Measurements from ENCODE around the gene UBB. TPM values are rescaled to one million over a fixed set of nuclear protein-coding genes. Genes with fewer than 3 reads are reported as not detected.
"Not testable (repeated sequence)": the region's sequence is repeated elsewhere in the genome, so short reads cannot be mapped to it uniquely, and the experiment has no call there.

The UBB gene
- total RNA-seq, 2 donors from 2014 or later: 1,085 to 1,889 TPM

DNA sequence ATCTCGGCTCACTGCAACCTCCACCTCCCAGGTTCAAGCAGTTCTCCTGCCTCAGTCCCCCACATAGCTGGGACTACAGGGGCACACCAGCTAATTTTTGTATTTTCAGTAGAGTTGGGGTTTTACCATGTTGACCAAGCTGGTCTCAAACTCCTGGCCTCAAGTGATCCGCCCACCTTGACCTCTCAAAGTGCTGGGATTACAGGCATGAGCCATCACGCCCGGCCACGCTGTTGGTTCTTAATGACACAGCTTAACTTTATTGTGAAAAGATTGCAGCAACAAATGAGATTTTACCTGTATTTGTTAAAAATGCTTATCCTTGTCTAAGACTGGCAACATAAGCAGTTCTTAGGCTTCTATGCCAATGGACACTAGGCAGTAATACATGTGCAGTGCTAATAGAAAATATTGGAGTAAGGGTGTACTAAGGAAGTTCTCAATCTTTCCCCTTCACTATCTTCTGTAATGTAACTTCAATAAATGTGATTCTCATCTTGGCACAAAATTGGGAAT lies 2.9 kb downstream of the UBB start:
- Mint-ChIP-seq H3K9me3 (no peaks in the 10 kb centered on the region), H3K4me3 (peak overlapping the region; percentile 45), H3K36me3 (peaks cover 22% of the 10 kb centered on the region), H3K27me3 (no peaks in the 10 kb centered on the region), H3K27ac (peak overlapping the region; percentile 59 to 86), H3K4me1 (ENCODE audit: low read depth in 2 of 2) (peaks cover 40 to 52% of the 10 kb centered on the region in 2 donors)
- DNase-seq (ENCODE audit: low spot score) (no peak), ATAC-seq (no peak)

DNA sequence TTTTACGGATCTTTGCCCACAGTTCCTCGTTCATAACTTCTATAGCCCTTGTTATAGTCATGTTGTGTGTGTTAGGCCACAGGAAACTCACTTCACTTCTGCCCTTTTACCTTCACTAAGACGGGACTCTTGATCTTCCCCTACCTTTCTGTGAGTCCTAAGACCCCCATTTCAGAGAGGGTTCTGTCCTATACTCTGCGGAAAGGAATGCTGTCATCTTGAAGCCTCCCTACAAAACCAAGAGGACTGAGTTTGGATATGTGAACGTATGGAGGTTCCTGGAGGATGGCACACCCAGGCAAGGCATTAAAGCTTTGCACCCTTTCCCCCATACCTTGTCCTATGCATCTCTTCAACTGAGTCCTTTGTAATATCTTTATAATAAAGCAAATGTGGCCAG lies 3.7 kb downstream of the UBB start:
- H3K9me3 Mint-ChIP-seq: no peaks in the 10 kb centered on the region
- peak overlapping the region; percentile 25 for H3K4me3 Mint-ChIP-seq
- DNase-seq (ENCODE audit: low spot score): no peak
- peak overlapping the region; percentile 59 to 86 for H3K27ac Mint-ChIP-seq
- ATAC-seq: no peak
- H3K36me3 Mint-ChIP-seq: peaks cover 22% of the 10 kb centered on the region
- H3K27me3 Mint-ChIP-seq: no peaks in the 10 kb centered on the region
- H3K4me1 Mint-ChIP-seq (ENCODE audit: low read depth in 2 of 2): peaks cover 40 to 54% of the 10 kb centered on the region in 2 donors

DNA sequence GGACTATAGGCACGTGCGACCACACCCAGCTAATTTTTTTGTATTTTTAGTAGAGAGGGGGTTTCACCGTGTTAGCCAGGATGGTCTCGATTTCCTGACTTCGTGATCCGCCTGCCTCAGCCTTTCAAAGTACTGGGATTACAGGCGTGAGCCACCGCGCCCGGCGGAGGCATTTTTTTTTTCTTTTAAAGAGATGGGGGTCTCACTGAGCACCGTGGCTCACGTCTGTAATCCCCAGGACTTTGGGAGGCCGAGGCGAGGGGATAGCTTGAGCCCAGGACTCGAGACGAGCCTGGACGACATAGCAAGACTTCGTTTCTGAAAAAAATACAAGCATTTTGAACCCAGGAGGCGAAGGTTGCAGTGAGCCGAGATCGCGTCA lies 5.2 kb downstream of the UBB start:
- not testable (repeated sequence) for H3K27me3 Mint-ChIP-seq; DNase-seq (ENCODE audit: low spot score); ATAC-seq; H3K9me3 Mint-ChIP-seq
- H3K27ac Mint-ChIP-seq: peak overlapping the region in 1 of 2 donors; percentile 79
- peaks cover 22% of the 10 kb centered on the region for H3K36me3 Mint-ChIP-seq
- peak overlapping the region; percentile 93 for H3K4me3 Mint-ChIP-seq
- peaks cover 40 to 49% of the 10 kb centered on the region in 2 donors for H3K4me1 Mint-ChIP-seq (ENCODE audit: low read depth in 2 of 2)

DNA sequence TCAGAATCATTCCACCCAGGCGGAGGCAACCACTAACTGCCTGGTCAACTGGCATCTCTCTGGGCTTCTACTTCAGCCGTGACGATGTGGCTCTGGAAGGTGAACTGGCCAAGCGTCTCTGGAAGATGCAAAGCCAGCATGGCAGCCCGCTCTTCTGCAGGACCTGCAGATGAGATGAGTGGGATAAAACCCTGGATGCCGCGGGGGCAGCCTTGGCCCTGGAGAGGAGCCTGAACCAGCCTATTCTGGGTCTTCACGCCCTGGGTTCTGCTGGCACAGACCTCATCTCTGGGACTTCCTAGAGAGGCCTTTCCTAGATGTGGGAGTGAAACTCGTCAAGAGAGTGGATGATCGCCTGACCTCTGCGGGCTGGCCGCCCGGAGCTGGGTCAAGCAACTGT lies 10.6 kb downstream of the UBB start:
- Mint-ChIP-seq H3K27ac (no peak overlapping the region), H3K4me1 (ENCODE audit: low read depth in 2 of 2) (peaks cover 5 to 10% of the 10 kb centered on the region in 2 donors), H3K36me3 (no peaks in the 10 kb centered on the region), H3K4me3 (no peak overlapping the region), H3K27me3 (no peaks in the 10 kb centered on the region), H3K9me3 (no peaks in the 10 kb centered on the region)
- ATAC-seq (peak in 1 of 2 donors; percentile 8), DNase-seq (ENCODE audit: low spot score) (no peak)

DNA sequence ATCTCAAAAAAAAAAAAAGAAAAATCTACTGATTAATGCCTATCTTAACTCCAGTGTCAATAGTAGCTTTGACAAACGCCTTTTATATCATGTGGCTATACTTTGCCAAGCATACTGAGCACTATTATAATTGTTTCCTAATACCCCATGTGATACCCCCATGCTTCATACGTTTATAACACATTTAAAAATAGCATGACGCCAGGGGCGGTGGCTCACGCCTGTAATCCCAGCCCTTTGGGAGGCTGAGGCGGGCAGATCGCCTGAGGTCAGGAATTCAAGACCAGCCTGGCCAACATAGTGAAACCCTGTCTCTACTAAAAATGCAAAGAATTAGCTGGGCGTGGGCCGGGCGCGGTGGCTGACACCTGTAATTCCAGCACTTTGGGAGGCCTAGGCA lies 11.6 kb downstream of the UBB start:
- H3K4me1 Mint-ChIP-seq (ENCODE audit: low read depth in 2 of 2); H3K9me3 Mint-ChIP-seq; H3K27me3 Mint-ChIP-seq; H3K36me3 Mint-ChIP-seq; ATAC-seq; H3K27ac Mint-ChIP-seq; DNase-seq (ENCODE audit: low spot score); H3K4me3 Mint-ChIP-seq: not testable (repeated sequence)

DNA sequence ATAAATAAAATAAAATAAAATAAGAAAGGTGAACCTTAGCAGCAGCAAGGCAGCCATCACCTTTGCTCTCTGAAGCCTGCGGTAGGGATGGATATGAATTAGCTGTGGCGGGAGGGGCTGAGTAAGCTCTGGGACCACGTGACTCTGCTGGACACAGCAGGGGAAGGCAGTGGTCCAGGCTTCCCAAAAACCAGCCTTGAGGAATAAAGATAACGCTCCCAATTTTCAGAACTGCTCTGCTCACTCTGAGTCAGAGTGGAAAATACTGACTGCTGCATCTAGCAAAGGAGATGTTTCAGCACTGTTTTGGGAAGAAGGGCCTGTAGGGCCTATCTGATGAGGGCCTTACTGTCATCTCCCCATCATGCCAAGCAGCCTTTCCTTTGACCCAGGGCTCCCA lies 15.0 kb downstream of the UBB start:
- not testable (repeated sequence) for ATAC-seq; H3K9me3 Mint-ChIP-seq; H3K4me3 Mint-ChIP-seq; H3K36me3 Mint-ChIP-seq; H3K27ac Mint-ChIP-seq; H3K27me3 Mint-ChIP-seq; DNase-seq (ENCODE audit: low spot score); H3K4me1 Mint-ChIP-seq (ENCODE audit: low read depth in 2 of 2)

DNA sequence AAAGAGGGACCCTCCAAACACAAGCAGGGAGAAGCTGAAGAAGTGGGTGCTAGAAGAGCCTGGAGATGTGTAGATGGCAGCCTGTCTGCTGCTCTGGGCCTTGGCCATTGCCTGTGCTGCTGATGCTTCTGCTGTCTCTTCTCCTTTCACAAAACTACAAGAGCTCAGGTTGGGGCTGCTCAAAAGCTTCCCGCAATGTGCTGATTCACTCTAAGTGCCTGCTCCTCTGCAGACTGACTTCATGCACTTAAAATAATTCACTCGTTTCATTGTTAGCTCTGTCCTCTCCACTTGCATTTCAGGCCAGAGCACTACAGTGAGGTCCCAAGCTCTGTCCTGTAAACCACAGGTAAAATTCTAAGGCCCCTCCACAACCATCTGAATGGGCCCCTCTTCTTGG lies 15.8 kb downstream of the UBB start:
- ATAC-seq; H3K27ac Mint-ChIP-seq; H3K4me3 Mint-ChIP-seq; H3K4me1 Mint-ChIP-seq (ENCODE audit: low read depth in 2 of 2); H3K36me3 Mint-ChIP-seq; H3K9me3 Mint-ChIP-seq; DNase-seq (ENCODE audit: low spot score); H3K27me3 Mint-ChIP-seq: not testable (repeated sequence)

DNA sequence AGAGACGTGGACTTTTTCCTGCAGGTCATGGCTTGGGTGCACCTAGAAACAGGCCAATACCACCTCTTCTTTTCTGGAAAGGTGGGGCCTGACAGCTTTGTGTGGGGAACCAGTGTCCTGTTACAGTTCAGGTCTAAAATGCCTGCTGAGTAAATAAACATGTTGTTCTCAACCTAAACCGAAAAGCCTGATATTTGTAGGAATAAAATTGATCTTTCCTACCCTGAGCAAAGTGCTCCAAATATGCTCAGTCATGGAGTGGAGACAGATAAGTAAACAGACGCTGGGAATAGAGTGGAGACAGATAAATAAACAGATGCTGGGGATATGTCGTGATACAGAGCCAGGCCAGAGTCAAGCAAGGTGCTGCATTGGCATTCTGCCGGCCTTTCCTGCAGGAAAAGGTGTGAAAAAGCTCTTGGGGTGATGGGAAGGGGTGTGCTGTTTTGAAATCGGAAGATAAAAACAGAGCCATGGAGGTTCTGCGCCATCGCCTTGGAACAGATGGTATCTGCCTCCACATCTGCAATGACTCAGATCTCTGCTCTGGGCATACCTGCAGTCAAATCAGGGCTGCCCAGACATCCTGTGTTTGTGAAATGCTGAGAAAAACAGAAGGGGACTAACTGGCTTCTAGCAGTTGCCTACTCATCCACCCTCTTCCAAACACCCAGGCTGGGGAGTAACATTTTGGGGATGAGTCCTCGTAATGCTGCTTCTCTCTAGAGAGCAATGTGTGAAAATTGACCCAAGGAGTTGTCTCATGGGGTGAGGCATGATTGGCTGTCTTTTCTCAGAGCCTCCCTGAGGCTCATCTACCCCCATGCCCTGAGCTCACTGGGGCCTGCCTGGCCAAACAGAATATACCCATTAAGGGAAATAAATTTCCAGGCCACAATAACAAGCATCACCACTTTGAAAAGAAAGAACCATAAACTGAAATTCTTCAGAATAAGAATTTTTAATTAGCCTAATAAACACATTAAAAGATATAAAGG lies 17.7 kb downstream of the UBB start:
- peak in 1 of 2 donors; percentile 17 for ATAC-seq
- Mint-ChIP-seq H3K4me3 (no peak overlapping the region), H3K9me3 (no peaks in the 10 kb centered on the region), H3K27ac (peak overlapping the region in 1 of 2 donors; percentile 1), H3K27me3 (peaks cover 0 to 3% of the 10 kb centered on the region in 2 donors), H3K4me1 (ENCODE audit: low read depth in 2 of 2) (no peaks in the 10 kb centered on the region), H3K36me3 (no peaks in the 10 kb centered on the region)
- DNase-seq (ENCODE audit: low spot score): no peak

DNA sequence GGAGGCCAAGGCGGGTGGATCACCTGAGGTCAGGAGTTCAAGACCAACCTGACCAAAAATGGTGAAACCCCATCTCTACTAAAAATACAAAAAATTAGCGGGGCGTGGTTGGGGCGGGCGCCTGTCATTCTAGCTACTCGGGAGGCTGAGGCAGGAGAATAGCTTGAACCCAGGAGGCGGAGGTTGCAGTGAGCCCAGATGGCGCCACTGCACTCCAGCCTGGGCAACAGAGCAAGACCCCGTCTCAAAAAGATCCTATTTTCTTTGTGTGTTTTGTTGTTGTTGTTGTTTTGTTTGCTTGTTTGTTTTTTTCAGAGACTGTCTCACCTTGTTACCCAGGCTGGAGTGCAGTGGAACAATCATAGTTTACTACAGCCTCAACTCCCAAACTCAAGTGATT lies 23.0 kb downstream of the UBB start:
- not testable (repeated sequence) for H3K4me3 Mint-ChIP-seq; ATAC-seq; H3K27me3 Mint-ChIP-seq; H3K27ac Mint-ChIP-seq; H3K4me1 Mint-ChIP-seq (ENCODE audit: low read depth in 2 of 2); H3K36me3 Mint-ChIP-seq; H3K9me3 Mint-ChIP-seq; DNase-seq (ENCODE audit: low spot score)

DNA sequence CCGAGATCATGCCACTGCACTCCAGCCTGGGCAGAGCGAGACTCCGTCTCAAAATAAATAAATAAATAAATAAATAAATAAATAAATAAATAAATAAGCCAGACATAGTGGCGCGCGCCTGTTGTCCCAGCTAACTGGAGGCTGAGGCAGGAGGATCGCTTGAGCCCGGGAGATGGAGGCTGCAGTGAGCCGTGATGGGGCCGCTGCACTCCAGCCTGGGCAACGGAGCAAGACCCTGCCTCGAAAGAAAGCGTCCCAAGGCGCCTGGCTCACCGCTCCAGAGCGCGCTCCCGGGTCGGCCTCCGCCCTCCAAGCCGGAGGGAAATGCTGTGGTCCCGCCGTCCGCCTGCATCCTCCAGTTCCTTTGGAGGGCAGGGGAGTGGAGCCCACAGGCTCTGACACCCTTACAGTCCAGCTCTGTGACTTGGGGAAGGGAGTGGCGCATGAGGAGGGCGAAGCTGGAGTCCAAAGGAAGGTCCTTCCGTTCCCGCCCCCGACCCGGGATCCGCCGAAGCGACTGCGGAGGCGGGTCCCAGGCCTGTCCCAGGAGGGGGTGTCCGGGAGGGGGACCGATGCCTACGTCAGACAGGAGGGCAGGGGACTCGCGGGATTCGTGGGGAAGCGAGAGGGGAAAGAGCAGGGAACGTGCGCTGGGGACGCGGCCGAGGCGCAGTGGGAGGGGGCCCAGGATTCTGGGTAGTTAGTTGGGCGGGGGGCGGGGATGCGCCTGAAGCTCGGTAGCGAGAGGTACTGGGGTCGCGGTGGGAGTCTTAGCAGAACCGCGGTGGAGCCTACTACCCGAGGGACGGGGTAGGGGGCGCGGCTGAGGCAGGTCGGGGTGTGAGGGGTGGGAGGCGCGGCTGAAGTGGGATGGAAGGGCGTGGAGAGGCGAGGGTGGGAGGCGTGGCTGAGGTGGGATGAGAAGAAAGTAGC lies 26.1 kb downstream of the UBB start:
- no peak overlapping the region for H3K4me3 Mint-ChIP-seq
- no peaks in the 10 kb centered on the region for H3K36me3 Mint-ChIP-seq
- ATAC-seq: peak; percentile 20 to 40
- H3K27me3 Mint-ChIP-seq: peaks cover 7% of the 10 kb centered on the region in 2 donors
- H3K9me3 Mint-ChIP-seq: no peaks in the 10 kb centered on the region
- no peak for DNase-seq (ENCODE audit: low spot score)
- peaks cover 0 to 7% of the 10 kb centered on the region in 2 donors for H3K4me1 Mint-ChIP-seq (ENCODE audit: low read depth in 2 of 2)
- no peak overlapping the region for H3K27ac Mint-ChIP-seq

DNA sequence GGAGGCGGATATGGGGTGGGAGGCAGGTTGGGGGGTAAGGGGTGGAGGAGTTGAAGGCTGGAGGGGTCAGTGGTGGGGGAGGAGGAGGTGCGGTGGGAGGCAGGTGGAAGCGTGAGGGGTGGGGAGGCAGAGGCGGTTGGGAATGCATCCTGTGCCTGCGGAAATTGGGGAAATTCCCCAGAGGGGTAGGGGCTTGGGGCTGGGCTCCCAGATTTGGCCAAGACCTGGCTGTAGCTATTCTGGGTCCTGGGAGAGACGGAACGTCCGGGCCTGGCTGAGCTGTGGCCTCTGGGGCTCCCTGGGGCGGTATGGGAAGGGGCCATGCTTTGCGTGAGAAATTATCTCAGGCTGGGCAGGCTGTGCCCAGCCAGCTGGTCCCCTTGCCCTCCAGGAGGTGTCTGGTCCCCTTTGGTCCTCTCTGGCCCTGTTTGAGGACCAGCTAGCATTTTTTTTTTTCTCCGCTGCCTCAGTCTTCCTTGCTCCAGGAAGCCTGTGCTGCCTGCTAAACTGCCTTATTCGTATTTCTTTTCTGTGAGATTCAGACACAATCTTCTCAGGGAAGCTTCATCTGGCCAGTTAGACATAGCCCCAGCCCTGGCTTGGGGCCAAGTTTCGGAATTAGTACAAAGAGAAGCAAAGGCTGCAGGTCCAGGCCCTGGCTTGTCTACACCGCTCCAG lies 27.2 kb downstream of the UBB start:
- peaks cover 7% of the 10 kb centered on the region in 2 donors for H3K27me3 Mint-ChIP-seq
- H3K36me3 Mint-ChIP-seq: no peaks in the 10 kb centered on the region
- DNase-seq (ENCODE audit: low spot score) (no peak), ATAC-seq (no peak)
- H3K4me3 Mint-ChIP-seq: peak overlapping the region; percentile 48
- no peaks in the 10 kb centered on the region for H3K9me3 Mint-ChIP-seq
- H3K27ac Mint-ChIP-seq: no peak overlapping the region
- H3K4me1 Mint-ChIP-seq (ENCODE audit: low read depth in 2 of 2): peaks cover 0 to 8% of the 10 kb centered on the region in 2 donors

DNA sequence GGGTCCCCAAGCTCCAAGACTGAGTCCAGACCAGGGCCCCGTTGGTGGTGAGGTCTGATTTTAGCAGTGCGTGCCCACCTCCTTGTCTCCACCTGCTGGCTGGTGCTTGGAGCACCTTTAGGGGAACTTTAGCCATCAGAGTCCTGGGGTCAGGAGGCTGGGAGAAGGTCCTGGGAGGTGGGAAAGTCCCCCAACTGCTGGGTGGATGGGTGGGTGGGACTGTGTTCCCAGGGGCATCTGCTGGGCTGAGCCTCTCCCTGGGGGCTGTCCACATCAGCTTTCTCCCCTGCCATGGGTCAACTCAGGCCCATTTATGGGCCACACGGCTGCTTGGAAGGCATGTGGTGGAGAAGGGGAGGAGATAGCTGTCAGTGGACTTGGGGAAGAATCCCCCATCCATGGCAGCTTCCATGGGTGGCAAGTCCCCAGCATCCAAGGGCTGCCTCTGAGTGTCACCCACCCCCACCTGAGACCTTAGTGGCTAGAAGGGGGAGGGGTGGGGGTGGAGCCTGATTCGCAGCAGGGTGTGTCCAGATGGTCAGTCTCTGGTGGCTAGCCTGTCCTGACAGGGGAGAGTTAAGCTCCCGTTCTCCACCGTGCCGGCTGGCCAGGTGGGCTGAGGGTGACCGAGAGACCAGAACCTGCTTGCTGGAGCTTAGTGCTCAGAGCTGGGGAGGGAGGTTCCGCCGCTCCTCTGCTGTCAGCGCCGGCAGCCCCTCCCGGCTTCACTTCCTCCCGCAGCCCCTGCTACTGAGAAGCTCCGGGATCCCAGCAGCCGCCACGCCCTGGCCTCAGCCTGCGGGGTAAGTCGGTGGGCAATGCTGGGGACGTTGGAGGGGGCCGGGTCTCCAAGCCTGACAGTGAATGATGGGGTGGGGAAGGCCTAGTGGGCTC lies 34.4 kb downstream of the UBB start, which contains the start of gene TRPV2:
TSS of gene TRPV2 (plus strand) at position 541 of the 894 bp plus-strand sequence. CDS start 2,098 bp downstream, outside the sequence.
- Mint-ChIP-seq H3K4me3 (peak within 1 kb of the TSS; percentile 99), H3K27ac (peak within 1 kb of the TSS; percentile 99 to 100), H3K9me3 (no peaks in the 10 kb centered on the region), H3K27me3 (no peaks in the 10 kb centered on the region), H3K36me3 (no peaks in the 10 kb centered on the region), H3K4me1 (ENCODE audit: low read depth in 2 of 2) (peaks cover 37 to 41% of the 10 kb centered on the region in 2 donors)
- peak; percentile 37 to 51 for ATAC-seq
- no peak for DNase-seq (ENCODE audit: low spot score)

Data from natural killer cell treated with Interleukin-12 subunit alpha and Interleukin-12 subunit beta and Interleukin-15 and Interleukin-18, amount 100 ng/mL, for 72 hours (primary cell).